GM12878 (cell line): ENCODE measurements around the gene DHX16. TPM values are rescaled to one million over a fixed set of nuclear protein-coding genes. Genes with fewer than 3 reads are reported as not detected.

Experiments
- BMI1 ChIP-seq: fragments of 450-650 bp; IDR thresholded peaks from 2 replicates; pipeline ENCODE4 v1.6.1; 2016; ENCODE audit warnings: mild to moderate bottlenecking, moderate library complexity, borderline replicate concordance
- CBX5 ChIP-seq: sonication (generic); IDR thresholded peaks from 2 replicates; pipeline ENCODE4 v1.6.1; 2016; ENCODE audit warnings: low read depth, moderate library complexity, mild to moderate bottlenecking, inconsistent platforms
- CREM ChIP-seq: IDR thresholded peaks from 2 replicates; pipeline ENCODE4 v1.6.1; 2014; ENCODE audit warnings: antibody characterized with exemption, low read depth
- DPF2 ChIP-seq: fragments of 450-650 bp; IDR thresholded peaks from 2 replicates; pipeline ENCODE4 v1.6.1; 2017; ENCODE audit warnings: mild to moderate bottlenecking
- HDAC2 ChIP-seq: fragments of 200-600 bp; sonication (generic); IDR thresholded peaks from 2 replicates; pipeline ENCODE4 v1.6.1; 2017
- HDGF ChIP-seq: fragments of 450-650 bp; IDR thresholded peaks from 2 replicates; pipeline ENCODE4 v1.6.1; 2016; ENCODE audit warnings: antibody characterized with exemption
- KLF5 ChIP-seq: fragments of 450-650 bp; IDR thresholded peaks from 2 replicates; pipeline ENCODE4 v1.6.1; 2014; ENCODE audit warnings: mild to moderate bottlenecking; ENCODE audit not compliant: partially characterized antibody
- MYB ChIP-seq: fragments of 150-350 bp; IDR thresholded peaks from 2 replicates; pipeline ENCODE4 v1.6.1; 2014; ENCODE audit warnings: mild to moderate bottlenecking, low read depth, low read length, borderline replicate concordance
- NR2F1 ChIP-seq: fragments of 450-650 bp; conservative IDR thresholded peaks from 2 replicates; pipeline ENCODE4 v1.6.1; 2017; ENCODE audit warnings: mild to moderate bottlenecking
- NRF1 ChIP-seq: conservative IDR thresholded peaks from 2 replicates; pipeline ENCODE4 v1.6.1; 2011; ENCODE audit warnings: mild to moderate bottlenecking, low read depth, low read length, improper control_type of control experiment
- RELA ChIP-seq: fragments of 450-650 bp; IDR thresholded peaks from 2 replicates; pipeline ENCODE4 v1.8.0; 2014; ENCODE audit warnings: borderline replicate concordance; ENCODE audit not compliant: partially characterized antibody
- SREBF1 ChIP-seq: IDR thresholded peaks from 2 replicates; pipeline ENCODE4 v1.6.1; 2012; ENCODE audit warnings: mild to moderate bottlenecking, low read length
- SRF ChIP-seq, 2 experiments: IDR thresholded peaks; 2 replicates each; pipeline ENCODE4 v1.6.1; 2011; ENCODE audit warnings: low read depth in 2 of 2, low read length in 2 of 2, mild to moderate bottlenecking in 1 of 2, moderate library complexity in 1 of 2
- STAT3 ChIP-seq: IDR thresholded peaks from 2 replicates; pipeline ENCODE4 v1.6.1; 2011; ENCODE audit warnings: low read depth, low read length, improper control_type of control experiment
- TAF1 ChIP-seq: IDR thresholded peaks from 2 replicates; pipeline ENCODE4 v1.6.1; 2011; ENCODE audit warnings: mild to moderate bottlenecking, low read depth, low read length, borderline replicate concordance
- YBX1 ChIP-seq: fragments of 450-650 bp; IDR thresholded peaks from 2 replicates; pipeline ENCODE4 v1.6.1; 2016; ENCODE audit warnings: antibody characterized with exemption
- ZNF622 ChIP-seq: fragments of 450-650 bp; IDR thresholded peaks from 2 replicates; pipeline ENCODE4 v1.6.1; 2017; ENCODE audit warnings: mild to moderate bottlenecking, inconsistent platforms
- polyA plus RNA-seq, 11 experiments: library from polyadenylated mRNA; depleted of rRNA in 4 of 11; unstranded in 6 of 11; stranded (reverse) in 5 of 11; fragments of >200 nt; fragmentation: Nextera tagmentation in 4 of 11; fragmentation: Illumina TruSeq in 1 of 11; extraction: Ambion mirVana in 4 of 11; extraction: Trizol in 1 of 11; gene quantifications; 1 replicate in 1 of 11; 2 replicates in 10 of 11; pipeline versions ENCODE4 v1.2.1 to v1.2.3, GENCODE V29; 2011 to 2016; ENCODE audit warnings: inconsistent platforms in 2 of 11, missing spikeins in 2 of 11, low read depth in 1 of 11
- total RNA-seq, 4 experiments: library from RNA; depleted of rRNA in 3 of 4; stranded (reverse); fragments of >200 nt in 3 of 4; fragmentation: Illumina TruSeq in 1 of 4; extraction: Trizol in 1 of 4; gene quantifications; 2 replicates each; pipeline versions ENCODE4 v1.2.1 to v1.2.3, GENCODE V29; 2013 to 2021
- TF ChIP-seq, protein P1 (sequence below): fragments of 450-650 bp; formaldehyde crosslinking; IDR thresholded peaks from 2 replicates; pipeline ENCODE4 v1.4.0; 2020; ENCODE audit warnings: mild to moderate bottlenecking, moderate library complexity
- TF ChIP-seq, protein P2 (sequence below): fragments of 450-650 bp; conservative IDR thresholded peaks from 2 replicates; pipeline ENCODE4 v1.6.1; 2017; ENCODE audit warnings: mild to moderate bottlenecking, moderate library complexity
- TF ChIP-seq, protein P3 (sequence below): IDR thresholded peaks from 2 replicates; pipeline ENCODE4 v1.6.1; 2012; ENCODE audit warnings: low read length, inconsistent platforms
- TF ChIP-seq, protein P4 (sequence below): IDR thresholded peaks from 2 replicates; pipeline ENCODE4 v1.6.1; 2011; ENCODE audit warnings: borderline replicate concordance, low read depth, mild to moderate bottlenecking, moderate library complexity, low read length; ENCODE audit not compliant: insufficient read depth, poor library complexity, severe bottlenecking
- TF ChIP-seq, protein P5 (sequence below): IDR thresholded peaks from 2 replicates; pipeline ENCODE4 v1.6.1; 2011; ENCODE audit warnings: low read depth, low read length, improper control_type of control experiment, borderline replicate concordance

DHX16 gene
- total and polyA plus RNA-seq, 10 of the 15 experiments (the other 5 are each of a cell fraction or from before 2014, with no cell fraction given): 10.1 to 41.4 (median 38.3) TPM

DNA sequence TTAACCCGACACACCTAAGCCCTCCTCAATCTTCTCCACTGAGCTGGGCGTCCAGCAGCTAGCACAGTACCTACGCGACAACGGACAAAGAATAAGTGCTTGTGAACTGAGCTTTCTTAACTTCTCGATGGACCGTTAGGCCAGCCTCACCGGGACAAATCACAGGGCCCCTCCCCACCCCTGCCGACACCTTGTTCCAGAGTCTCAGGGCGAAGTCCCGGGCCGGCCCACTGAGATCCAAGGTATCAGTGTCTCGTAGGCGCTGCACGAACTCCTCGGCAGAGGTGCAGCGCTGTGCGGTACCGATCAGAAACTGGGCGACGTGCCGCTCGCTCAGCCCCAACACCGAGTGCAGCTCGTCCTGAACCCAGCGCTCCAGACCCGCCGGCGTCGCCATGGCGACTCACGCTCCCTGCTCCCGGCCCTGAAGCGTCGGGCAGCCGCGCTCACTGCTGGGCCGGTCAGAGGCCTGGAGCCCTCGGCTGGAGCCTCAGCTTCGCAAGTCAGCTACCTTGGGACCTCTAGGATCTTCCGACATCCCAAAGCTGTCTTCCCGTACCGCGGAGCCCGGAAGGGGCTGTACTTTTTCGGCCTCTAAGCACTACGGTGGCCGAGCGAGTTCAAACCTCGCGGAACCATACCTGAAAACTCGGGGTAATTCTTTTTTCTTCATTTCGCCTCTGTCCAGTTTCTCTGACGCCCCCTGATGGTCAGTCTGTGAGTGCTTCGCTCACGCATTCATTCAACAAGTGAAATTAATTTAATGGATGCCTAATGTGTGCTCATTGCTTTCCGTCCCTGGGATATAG lies at the start of gene DHX16 (continued):
- TF ChIP-seq, protein P1, sequence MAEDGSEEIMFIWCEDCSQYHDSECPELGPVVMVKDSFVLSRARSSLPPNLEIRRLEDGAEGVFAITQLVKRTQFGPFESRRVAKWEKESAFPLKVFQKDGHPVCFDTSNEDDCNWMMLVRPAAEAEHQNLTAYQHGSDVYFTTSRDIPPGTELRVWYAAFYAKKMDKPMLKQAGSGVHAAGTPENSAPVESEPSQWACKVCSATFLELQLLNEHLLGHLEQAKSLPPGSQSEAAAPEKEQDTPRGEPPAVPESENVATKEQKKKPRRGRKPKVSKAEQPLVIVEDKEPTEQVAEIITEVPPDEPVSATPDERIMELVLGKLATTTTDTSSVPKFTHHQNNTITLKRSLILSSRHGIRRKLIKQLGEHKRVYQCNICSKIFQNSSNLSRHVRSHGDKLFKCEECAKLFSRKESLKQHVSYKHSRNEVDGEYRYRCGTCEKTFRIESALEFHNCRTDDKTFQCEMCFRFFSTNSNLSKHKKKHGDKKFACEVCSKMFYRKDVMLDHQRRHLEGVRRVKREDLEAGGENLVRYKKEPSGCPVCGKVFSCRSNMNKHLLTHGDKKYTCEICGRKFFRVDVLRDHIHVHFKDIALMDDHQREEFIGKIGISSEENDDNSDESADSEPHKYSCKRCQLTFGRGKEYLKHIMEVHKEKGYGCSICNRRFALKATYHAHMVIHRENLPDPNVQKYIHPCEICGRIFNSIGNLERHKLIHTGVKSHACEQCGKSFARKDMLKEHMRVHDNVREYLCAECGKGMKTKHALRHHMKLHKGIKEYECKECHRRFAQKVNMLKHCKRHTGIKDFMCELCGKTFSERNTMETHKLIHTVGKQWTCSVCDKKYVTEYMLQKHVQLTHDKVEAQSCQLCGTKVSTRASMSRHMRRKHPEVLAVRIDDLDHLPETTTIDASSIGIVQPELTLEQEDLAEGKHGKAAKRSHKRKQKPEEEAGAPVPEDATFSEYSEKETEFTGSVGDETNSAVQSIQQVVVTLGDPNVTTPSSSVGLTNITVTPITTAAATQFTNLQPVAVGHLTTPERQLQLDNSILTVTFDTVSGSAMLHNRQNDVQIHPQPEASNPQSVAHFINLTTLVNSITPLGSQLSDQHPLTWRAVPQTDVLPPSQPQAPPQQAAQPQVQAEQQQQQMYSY: no peak
- TF ChIP-seq DPF2 (no peak), RELA (peak; percentile 35), SREBF1 (no peak), TAF1 (no peak), CBX5 (0 out of 2 replicates have a peak, but pooled peaks have one; percentile 39), BMI1 (peak; percentile 82), HDAC2 (no peak), KLF5 (no peak), HDGF (no peak), NRF1 (no peak), CREM (peak; percentile 38; the same call in 1 of the 2 replicates), SRF (IDR thresholded peaks at IDR 0.05; ENCODE audit: low read depth in 2 of 2, low read length in 2 of 2) (no peak), MYB (no peak), STAT3 (no peak), ZNF622 (no peak), YBX1 (no peak), NR2F1 (no peak)
- TF ChIP-seq, protein P2, sequence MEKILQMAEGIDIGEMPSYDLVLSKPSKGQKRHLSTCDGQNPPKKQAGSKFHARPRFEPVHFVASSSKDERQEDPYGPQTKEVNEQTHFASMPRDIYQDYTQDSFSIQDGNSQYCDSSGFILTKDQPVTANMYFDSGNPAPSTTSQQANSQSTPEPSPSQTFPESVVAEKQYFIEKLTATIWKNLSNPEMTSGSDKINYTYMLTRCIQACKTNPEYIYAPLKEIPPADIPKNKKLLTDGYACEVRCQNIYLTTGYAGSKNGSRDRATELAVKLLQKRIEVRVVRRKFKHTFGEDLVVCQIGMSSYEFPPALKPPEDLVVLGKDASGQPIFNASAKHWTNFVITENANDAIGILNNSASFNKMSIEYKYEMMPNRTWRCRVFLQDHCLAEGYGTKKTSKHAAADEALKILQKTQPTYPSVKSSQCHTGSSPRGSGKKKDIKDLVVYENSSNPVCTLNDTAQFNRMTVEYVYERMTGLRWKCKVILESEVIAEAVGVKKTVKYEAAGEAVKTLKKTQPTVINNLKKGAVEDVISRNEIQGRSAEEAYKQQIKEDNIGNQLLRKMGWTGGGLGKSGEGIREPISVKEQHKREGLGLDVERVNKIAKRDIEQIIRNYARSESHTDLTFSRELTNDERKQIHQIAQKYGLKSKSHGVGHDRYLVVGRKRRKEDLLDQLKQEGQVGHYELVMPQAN: peak; percentile 96
- TF ChIP-seq, protein P3, sequence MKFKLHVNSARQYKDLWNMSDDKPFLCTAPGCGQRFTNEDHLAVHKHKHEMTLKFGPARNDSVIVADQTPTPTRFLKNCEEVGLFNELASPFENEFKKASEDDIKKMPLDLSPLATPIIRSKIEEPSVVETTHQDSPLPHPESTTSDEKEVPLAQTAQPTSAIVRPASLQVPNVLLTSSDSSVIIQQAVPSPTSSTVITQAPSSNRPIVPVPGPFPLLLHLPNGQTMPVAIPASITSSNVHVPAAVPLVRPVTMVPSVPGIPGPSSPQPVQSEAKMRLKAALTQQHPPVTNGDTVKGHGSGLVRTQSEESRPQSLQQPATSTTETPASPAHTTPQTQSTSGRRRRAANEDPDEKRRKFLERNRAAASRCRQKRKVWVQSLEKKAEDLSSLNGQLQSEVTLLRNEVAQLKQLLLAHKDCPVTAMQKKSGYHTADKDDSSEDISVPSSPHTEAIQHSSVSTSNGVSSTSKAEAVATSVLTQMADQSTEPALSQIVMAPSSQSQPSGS: peak; percentile 51; the same call in 1 of the 2 replicates
- TF ChIP-seq, protein P4, sequence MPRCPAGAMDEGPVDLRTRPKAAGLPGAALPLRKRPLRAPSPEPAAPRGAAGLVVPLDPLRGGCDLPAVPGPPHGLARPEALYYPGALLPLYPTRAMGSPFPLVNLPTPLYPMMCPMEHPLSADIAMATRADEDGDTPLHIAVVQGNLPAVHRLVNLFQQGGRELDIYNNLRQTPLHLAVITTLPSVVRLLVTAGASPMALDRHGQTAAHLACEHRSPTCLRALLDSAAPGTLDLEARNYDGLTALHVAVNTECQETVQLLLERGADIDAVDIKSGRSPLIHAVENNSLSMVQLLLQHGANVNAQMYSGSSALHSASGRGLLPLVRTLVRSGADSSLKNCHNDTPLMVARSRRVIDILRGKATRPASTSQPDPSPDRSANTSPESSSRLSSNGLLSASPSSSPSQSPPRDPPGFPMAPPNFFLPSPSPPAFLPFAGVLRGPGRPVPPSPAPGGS: no peak
- TF ChIP-seq, protein P5, sequence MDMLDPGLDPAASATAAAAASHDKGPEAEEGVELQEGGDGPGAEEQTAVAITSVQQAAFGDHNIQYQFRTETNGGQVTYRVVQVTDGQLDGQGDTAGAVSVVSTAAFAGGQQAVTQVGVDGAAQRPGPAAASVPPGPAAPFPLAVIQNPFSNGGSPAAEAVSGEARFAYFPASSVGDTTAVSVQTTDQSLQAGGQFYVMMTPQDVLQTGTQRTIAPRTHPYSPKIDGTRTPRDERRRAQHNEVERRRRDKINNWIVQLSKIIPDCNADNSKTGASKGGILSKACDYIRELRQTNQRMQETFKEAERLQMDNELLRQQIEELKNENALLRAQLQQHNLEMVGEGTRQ: no peak
